Cardiac fibroblast (primary cell): Measurements from ENCODE around the gene RHOG.

Source experiments
- DNase-seq, 2 donors: peaks; one replicate each; pipeline versions ENCODE4 v3.0.0 to v3.0.0-alpha.2; 2010; ENCODE audit warnings: low read depth in 2 of 2
- H3K4me3 ChIP-seq, 2 donors: replicated peaks in 1 of 2; 1 replicate in 1 of 2; 2 replicates in 1 of 2; pipeline ENCODE4 v1.5.1; 2011; ENCODE audit warnings: low read depth in 2 of 2, low read length in 2 of 2, mild to moderate bottlenecking in 2 of 2, moderate library complexity in 1 of 2
- TF ChIP-seq, protein P1 (sequence below): IDR thresholded peaks from one replicate; pipeline ENCODE4 v1.5.1; 2011; ENCODE audit warnings: low read depth, mild to moderate bottlenecking, low read length, inconsistent platforms

RHOG gene

DNA sequence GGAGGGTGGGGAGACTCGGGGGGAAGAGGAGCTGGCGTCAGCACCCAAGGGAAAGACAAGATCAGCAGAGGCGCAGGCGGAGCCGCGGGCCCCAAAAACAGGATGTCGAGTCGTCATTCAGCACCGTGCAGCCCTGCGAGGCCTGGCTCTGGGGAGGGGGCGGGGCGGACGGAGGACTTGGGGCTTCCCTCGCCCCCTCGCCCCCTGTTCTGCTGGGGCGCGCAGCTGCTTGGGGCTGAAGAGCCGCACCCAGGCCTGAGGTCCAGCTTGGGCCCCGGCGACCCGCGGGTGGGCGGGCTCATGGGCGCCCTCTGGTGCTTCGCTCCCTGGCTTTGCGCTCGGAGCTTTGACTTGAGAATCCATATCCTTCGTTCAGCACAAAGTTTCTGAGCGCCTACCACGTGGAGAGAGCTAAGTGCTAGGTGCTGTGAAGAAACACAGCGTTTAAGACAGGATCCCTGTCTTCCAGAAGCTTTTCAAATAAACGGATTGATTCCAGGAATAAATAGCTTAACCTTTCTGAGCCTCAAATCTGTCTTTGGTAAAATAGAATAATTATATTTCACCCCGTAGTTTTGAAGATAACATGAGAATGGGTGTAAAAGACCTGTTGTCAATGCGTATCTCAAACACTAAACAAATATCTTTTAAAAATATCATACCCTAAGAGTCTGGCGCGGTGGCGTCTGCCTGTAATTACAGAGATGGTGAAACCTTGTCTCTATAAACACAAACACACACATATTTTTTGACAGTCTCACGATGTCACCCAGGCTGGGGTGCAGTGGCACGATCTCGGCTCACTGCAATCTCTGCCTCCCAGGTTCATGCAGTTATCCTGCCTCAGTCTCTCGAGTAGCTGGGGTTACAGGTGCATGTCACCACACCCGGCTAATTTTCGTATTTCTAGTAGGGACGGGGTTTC is 929 bp upstream of the RHOG start:
- DNase-seq = peak; percentile 90 to 96
- TF ChIP-seq, protein P1, sequence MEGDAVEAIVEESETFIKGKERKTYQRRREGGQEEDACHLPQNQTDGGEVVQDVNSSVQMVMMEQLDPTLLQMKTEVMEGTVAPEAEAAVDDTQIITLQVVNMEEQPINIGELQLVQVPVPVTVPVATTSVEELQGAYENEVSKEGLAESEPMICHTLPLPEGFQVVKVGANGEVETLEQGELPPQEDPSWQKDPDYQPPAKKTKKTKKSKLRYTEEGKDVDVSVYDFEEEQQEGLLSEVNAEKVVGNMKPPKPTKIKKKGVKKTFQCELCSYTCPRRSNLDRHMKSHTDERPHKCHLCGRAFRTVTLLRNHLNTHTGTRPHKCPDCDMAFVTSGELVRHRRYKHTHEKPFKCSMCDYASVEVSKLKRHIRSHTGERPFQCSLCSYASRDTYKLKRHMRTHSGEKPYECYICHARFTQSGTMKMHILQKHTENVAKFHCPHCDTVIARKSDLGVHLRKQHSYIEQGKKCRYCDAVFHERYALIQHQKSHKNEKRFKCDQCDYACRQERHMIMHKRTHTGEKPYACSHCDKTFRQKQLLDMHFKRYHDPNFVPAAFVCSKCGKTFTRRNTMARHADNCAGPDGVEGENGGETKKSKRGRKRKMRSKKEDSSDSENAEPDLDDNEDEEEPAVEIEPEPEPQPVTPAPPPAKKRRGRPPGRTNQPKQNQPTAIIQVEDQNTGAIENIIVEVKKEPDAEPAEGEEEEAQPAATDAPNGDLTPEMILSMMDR = peak; percentile 82
- peak overlapping the region; percentile 47 to 75 for H3K4me3 ChIP-seq

DNA sequence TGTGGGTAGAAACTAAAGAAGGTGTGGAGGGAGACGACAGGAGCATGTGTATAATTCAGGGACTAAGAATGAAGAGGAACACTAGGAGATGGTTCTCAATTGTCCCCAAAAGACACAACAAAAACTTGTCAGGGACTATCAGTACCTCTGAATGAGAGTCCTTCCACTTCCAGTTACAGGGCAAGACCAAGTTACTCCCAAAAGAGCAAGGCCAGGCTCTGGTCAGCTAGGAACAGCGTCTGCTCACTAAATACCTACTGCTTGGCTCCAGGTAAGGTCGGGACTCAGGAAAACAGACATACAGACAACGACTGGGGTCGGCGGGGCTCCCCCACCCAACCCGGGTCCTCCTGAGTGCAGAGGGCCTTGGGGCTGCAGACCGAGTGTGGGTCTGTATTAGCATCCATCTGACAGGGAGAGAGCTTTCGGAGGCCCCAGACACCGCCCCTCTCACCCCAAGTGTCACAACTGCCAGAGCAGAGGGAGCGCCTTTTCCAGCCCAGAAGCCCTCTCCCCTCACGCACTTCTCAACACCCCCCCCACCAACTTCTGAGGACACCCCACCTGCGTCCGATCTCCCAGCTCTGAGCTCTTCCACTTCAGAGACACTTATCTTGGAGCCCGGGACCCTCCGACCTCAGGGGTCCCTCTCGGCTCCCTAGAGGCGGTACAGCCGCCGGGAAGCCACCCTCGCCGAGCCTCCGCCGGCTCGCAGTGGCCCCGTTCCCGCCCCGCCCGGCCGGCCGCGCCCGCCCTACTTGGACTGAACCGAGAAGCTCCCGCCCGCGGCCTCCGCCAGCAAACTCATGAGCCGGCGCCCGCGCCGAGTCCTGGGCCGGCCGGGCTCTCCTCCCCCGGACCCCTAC is 522 bp downstream of the RHOG start:
- peak overlapping the region; percentile 73 to 75 for H3K4me3 ChIP-seq
- TF ChIP-seq, protein P1 = no peak
- no peak for DNase-seq

DNA sequence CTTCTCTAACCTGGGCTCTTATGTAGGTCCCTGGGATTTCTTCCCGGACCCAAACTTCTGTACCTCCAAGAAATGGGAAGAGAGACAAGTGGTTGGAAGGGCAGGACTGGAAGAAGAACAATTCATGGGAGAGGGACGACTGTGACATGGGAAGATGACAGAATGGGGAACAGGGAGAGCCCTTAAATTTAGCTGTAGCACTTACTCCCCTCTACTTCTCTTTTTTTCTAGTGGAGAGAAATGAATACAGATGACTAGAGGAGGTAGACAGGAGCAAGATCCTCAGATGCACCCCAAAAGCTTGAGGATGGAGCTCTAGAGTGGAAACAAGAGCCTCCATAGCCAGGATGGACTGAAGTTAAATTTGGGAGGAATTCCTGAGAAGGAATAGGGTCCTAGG is 2.3 kb downstream of the RHOG start:
- TF ChIP-seq, protein P1 = no peak
- DNase-seq = no peak
- no peak overlapping the region for H3K4me3 ChIP-seq

GRCh38 chr11:3837793-3838192 is 3.0 kb downstream of the RHOG start:
- no peak overlapping the region for H3K4me3 ChIP-seq
- DNase-seq = peak; percentile 45 to 46
- TF ChIP-seq, protein P1 = no peak

GRCh38 chr11:3836903-3837302 is 3.9 kb downstream of the RHOG start:
- no peak overlapping the region for H3K4me3 ChIP-seq
- DNase-seq = no peak
- TF ChIP-seq, protein P1 = no peak

DNA sequence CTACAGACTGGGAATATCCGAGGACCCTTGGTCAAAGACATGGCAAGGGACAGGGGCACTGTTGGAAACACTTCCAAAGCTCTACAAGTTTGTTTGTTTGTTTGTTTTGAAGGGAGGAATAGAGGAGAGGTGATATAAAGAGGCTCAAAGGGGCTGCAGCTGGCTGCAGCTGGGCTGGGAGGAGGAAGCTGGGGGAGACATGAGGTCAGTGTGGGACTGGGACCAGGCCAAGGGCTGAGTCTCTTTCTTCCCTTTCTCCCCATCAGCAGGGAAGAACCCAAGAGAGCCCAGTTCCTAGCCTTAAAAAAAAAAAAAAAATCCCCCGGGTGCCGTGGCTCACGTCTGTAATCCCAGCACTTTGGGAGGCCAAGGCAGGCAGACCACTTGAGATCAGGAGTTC is 5.0 kb downstream of the RHOG start:
- TF ChIP-seq, protein P1 = no peak
- DNase-seq = no peak
- H3K4me3 ChIP-seq = no peak overlapping the region
